ENCODE measurements around the gene ANXA5.

Gene ANXA5

DNA sequence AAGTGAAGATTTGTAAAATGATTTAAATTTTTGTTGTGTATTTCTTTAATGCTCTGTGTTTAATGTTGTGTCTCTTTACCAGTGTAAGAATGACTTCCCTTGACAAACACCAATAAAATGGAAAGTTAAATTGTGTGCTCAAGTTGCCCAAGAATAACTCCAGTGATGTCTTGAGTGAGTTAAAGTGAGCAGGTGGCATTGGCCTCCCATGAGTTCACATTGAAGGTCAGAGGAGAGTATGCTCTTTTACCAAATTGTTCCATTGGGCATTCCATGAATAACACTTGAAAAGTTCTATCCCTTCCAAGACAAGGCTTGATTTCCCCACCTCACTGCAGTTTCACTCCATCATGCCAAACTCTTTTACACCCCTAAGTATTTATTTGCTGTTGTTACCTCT, 4.5 kb downstream of the ANXA5 start:
- peaks cover 57% of the 10 kb centered on the region for H3K36me3 ChIP-seq (ENCODE audit: insufficient read depth, insufficient read length, low read length)
- H3K4me1 ChIP-seq (ENCODE audit: insufficient read depth, insufficient read length) = no peaks in the 10 kb centered on the region
- H3K9me3 ChIP-seq (ENCODE audit: insufficient read depth, low read length) = no peaks in the 10 kb centered on the region
- no peak for DNase-seq (ENCODE audit: low read depth, low spot score)
- H3K4me3 ChIP-seq (ENCODE audit: insufficient read length, low read depth) = no peak overlapping the region
- TF ChIP-seq ZNF274 (IDR thresholded peaks at IDR 0.05; ENCODE audit: low read depth, low read length) (no peak), SUZ12 (IDR thresholded peaks at IDR 0.05; ENCODE audit: extremely low read depth, insufficient read depth, insufficient read length) (no peak), YY1 (IDR thresholded peaks at IDR 0.05; ENCODE audit: insufficient read depth, insufficient read length) (no peak)
- H3K9ac ChIP-seq (ENCODE audit: insufficient read length, low read depth) = no peak overlapping the region
- H3K27me3 ChIP-seq (ENCODE audit: insufficient read depth, insufficient read length) = no peaks in the 10 kb centered on the region

DNA sequence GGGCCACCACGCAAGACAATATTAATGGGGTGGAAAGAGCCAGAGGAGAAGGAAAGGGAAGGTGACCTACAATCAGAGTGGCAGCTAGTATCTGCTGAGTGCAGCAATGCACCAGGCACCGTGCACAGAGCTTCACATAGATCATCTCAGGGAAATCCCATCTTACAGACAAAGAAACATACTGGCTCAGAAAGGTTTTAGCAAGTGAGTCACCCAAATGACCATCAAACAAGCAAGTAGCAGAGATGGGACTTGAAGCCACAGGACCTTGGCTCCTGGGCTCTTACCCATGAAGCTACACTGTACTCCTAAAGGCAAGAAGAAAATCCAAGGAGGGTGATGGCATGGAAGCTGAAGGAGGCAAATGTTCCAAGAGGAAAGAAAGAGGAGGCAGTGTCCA, 6.8 kb downstream of the ANXA5 start:
- no peaks in the 10 kb centered on the region for H3K4me1 ChIP-seq (ENCODE audit: insufficient read depth, insufficient read length)
- TF ChIP-seq SUZ12 (IDR thresholded peaks at IDR 0.05; ENCODE audit: extremely low read depth, insufficient read depth, insufficient read length) (no peak), ZNF274 (IDR thresholded peaks at IDR 0.05; ENCODE audit: low read depth, low read length) (no peak), YY1 (IDR thresholded peaks at IDR 0.05; ENCODE audit: insufficient read depth, insufficient read length) (no peak)
- H3K9me3 ChIP-seq (ENCODE audit: insufficient read depth, low read length) = no peaks in the 10 kb centered on the region
- DNase-seq (ENCODE audit: low read depth, low spot score) = no peak
- peaks cover 71% of the 10 kb centered on the region for H3K36me3 ChIP-seq (ENCODE audit: insufficient read depth, insufficient read length, low read length)
- no peak overlapping the region for H3K4me3 ChIP-seq (ENCODE audit: insufficient read length, low read depth)
- no peak overlapping the region for H3K9ac ChIP-seq (ENCODE audit: insufficient read length, low read depth)
- H3K27me3 ChIP-seq (ENCODE audit: insufficient read depth, insufficient read length) = no peaks in the 10 kb centered on the region

DNA sequence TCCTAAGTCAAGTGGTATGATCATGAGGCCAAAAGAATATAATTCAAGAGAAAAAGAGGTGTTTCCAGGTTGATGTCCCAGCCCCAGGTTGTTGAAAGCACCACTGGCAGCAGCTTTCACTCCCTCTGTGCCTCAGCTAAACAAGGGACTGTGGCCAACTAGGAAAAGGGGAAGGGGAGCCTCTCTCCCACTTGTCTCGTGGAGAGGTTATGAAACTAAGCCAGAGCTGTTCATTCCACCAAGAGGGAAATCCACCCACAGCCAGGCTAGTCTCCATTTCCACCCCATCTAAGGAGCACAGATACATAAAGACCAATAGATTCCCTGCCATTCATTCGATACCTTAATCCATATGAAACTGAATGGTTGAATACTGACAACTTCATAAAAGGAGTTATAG, 8.1 kb downstream of the ANXA5 start:
- Histone ChIP-seq H3K9me3 (ENCODE audit: insufficient read depth, low read length) (no peaks in the 10 kb centered on the region), H3K36me3 (ENCODE audit: insufficient read depth, insufficient read length, low read length) (peaks cover 77% of the 10 kb centered on the region), H3K4me1 (ENCODE audit: insufficient read depth, insufficient read length) (no peaks in the 10 kb centered on the region), H3K27me3 (ENCODE audit: insufficient read depth, insufficient read length) (no peaks in the 10 kb centered on the region), H3K9ac (ENCODE audit: insufficient read length, low read depth) (no peak overlapping the region), H3K4me3 (ENCODE audit: insufficient read length, low read depth) (no peak overlapping the region)
- DNase-seq (ENCODE audit: low read depth, low spot score) = no peak
- TF ChIP-seq SUZ12 (IDR thresholded peaks at IDR 0.05; ENCODE audit: extremely low read depth, insufficient read depth, insufficient read length) (no peak), YY1 (IDR thresholded peaks at IDR 0.05; ENCODE audit: insufficient read depth, insufficient read length) (no peak), ZNF274 (IDR thresholded peaks at IDR 0.05; ENCODE audit: low read depth, low read length) (no peak)

DNA sequence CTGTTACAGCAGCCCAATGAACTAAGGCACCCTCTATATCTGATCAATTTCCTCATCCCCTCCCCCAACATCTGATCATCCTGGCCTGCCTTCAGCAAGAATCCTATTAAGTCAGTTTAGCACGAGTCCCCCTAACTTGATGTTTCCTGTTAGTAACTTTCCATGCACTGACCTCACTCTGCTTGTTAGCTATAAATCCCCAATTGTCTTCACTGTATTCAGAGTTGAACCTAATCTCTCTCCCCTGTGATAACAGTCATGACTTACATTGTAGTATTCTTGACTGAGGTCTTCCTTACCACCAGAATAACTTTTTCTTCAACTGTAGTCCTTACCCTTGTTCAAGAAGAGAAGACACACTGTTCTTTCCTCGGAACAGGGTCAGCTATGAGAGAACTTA, 8.5 kb downstream of the ANXA5 start:
- no peak for TF ChIP-seq ZNF274 (IDR thresholded peaks at IDR 0.05; ENCODE audit: low read depth, low read length)
- TF ChIP-seq SUZ12 (IDR thresholded peaks at IDR 0.05; ENCODE audit: extremely low read depth, insufficient read depth, insufficient read length) = no peak
- no peak for TF ChIP-seq YY1 (IDR thresholded peaks at IDR 0.05; ENCODE audit: insufficient read depth, insufficient read length)
- no peak overlapping the region for H3K4me3 ChIP-seq (ENCODE audit: insufficient read length, low read depth)
- H3K4me1 ChIP-seq (ENCODE audit: insufficient read depth, insufficient read length) = no peaks in the 10 kb centered on the region
- no peak for DNase-seq (ENCODE audit: low read depth, low spot score)
- H3K9me3 ChIP-seq (ENCODE audit: insufficient read depth, low read length) = no peaks in the 10 kb centered on the region
- H3K9ac ChIP-seq (ENCODE audit: insufficient read length, low read depth) = no peak overlapping the region
- H3K36me3 ChIP-seq (ENCODE audit: insufficient read depth, insufficient read length, low read length) = peaks cover 76% of the 10 kb centered on the region
- H3K27me3 ChIP-seq (ENCODE audit: insufficient read depth, insufficient read length) = no peaks in the 10 kb centered on the region

DNA sequence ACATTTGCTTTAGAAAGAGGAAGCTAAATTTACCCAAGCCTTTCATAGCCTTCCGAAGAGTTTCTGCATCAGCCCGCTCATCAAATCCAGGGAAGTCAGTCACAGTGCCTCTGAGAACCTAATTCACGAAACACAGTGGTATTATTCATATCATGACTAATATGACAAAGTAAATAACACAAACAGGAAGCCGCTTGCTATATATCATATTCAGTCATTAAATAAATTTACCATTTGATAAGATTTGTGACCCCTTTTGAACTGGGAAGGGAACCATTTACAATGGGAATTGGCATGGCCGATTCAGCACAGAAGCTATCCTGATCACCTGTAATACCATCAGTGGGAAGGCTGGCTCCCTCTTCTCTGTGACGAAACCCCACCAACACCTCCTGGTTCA, 10.5 kb downstream of the ANXA5 start:
- no peak overlapping the region for H3K4me3 ChIP-seq (ENCODE audit: insufficient read length, low read depth)
- H3K36me3 ChIP-seq (ENCODE audit: insufficient read depth, insufficient read length, low read length) = peaks cover 79% of the 10 kb centered on the region
- TF ChIP-seq YY1 (IDR thresholded peaks at IDR 0.05; ENCODE audit: insufficient read depth, insufficient read length) (no peak), SUZ12 (IDR thresholded peaks at IDR 0.05; ENCODE audit: extremely low read depth, insufficient read depth, insufficient read length) (no peak)
- no peaks in the 10 kb centered on the region for H3K4me1 ChIP-seq (ENCODE audit: insufficient read depth, insufficient read length)
- no peaks in the 10 kb centered on the region for H3K27me3 ChIP-seq (ENCODE audit: insufficient read depth, insufficient read length)
- H3K9ac ChIP-seq (ENCODE audit: insufficient read length, low read depth) = no peak overlapping the region
- DNase-seq (ENCODE audit: low read depth, low spot score) = no peak
- H3K9me3 ChIP-seq (ENCODE audit: insufficient read depth, low read length) = no peaks in the 10 kb centered on the region

DNA sequence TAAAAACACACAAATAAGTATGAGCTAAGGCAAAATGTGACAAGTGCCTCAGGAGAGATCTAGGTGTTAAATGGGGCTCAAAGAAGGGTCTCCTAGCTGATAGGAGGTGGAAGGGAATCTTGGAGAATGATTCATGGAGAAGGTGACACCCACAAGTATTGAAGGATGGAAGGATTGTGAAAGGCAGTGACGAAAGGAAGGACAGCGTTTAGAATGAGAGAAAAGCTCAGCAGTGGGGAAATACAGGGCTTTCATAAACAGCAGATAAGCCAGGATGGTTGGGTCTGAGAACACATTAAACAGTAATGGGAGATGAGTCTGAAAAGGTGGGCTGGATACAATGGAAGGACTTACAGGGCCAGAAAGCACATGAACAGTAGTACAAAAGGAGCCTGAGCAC, 11.5 kb downstream of the ANXA5 start:
- H3K4me3 ChIP-seq (ENCODE audit: insufficient read length, low read depth) = no peak overlapping the region
- no peaks in the 10 kb centered on the region for H3K27me3 ChIP-seq (ENCODE audit: insufficient read depth, insufficient read length)
- TF ChIP-seq SUZ12 (IDR thresholded peaks at IDR 0.05; ENCODE audit: extremely low read depth, insufficient read depth, insufficient read length) (no peak), YY1 (IDR thresholded peaks at IDR 0.05; ENCODE audit: insufficient read depth, insufficient read length) (no peak)
- no peak overlapping the region for H3K9ac ChIP-seq (ENCODE audit: insufficient read length, low read depth)
- DNase-seq (ENCODE audit: low read depth, low spot score) = no peak
- H3K4me1 ChIP-seq (ENCODE audit: insufficient read depth, insufficient read length) = no peaks in the 10 kb centered on the region
- peaks cover 89% of the 10 kb centered on the region for H3K36me3 ChIP-seq (ENCODE audit: insufficient read depth, insufficient read length, low read length)
- no peaks in the 10 kb centered on the region for H3K9me3 ChIP-seq (ENCODE audit: insufficient read depth, low read length)

DNA sequence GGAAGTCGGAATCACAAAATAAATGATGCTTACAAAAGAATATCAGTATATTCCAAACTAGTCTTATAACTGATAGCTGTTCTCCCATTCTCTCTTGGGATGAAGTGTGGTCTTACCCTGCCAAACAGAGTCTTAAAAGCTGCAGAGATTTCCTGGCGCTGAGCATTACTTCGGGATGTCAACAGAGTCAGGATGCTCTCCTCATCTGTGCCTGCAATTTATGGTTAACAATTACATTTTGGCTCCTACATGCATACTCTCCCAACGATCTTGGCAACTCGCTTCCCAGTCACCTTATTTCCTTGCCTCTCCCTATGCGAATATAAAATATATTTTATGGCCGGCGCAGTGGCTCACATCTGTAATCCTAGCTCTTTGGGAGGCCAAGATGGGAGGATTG, 12.2 kb downstream of the ANXA5 start:
- TF ChIP-seq ZNF274 (IDR thresholded peaks at IDR 0.05; ENCODE audit: low read depth, low read length) = no peak
- no peak for TF ChIP-seq SUZ12 (IDR thresholded peaks at IDR 0.05; ENCODE audit: extremely low read depth, insufficient read depth, insufficient read length)
- no peak for TF ChIP-seq YY1 (IDR thresholded peaks at IDR 0.05; ENCODE audit: insufficient read depth, insufficient read length)
- H3K4me1 ChIP-seq (ENCODE audit: insufficient read depth, insufficient read length) = no peaks in the 10 kb centered on the region
- H3K9me3 ChIP-seq (ENCODE audit: insufficient read depth, low read length) = no peaks in the 10 kb centered on the region
- no peaks in the 10 kb centered on the region for H3K27me3 ChIP-seq (ENCODE audit: insufficient read depth, insufficient read length)
- no peak overlapping the region for H3K4me3 ChIP-seq (ENCODE audit: insufficient read length, low read depth)
- H3K36me3 ChIP-seq (ENCODE audit: insufficient read depth, insufficient read length, low read length) = peaks cover 88% of the 10 kb centered on the region
- no peak for DNase-seq (ENCODE audit: low read depth, low spot score)
- no peak overlapping the region for H3K9ac ChIP-seq (ENCODE audit: insufficient read length, low read depth)

DNA sequence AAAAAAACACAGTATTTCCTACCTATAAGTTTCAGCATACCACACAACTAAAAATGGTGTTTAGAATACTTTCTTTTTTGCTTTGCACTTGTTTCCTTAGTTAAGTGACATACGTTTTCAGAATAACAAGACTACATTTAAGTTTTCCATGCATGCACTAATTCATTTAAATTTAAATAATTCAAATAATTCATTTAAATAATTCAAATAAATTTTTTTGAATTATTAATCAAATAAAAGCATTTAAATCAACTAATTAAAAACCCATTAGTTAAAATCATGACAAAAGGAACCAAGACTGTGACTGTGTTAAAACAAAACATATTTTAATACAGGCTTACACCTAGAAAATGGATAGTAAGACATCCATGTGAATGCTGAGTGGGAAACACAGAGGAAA, 12.8 kb downstream of the ANXA5 start:
- no peaks in the 10 kb centered on the region for H3K9me3 ChIP-seq (ENCODE audit: insufficient read depth, low read length)
- no peak overlapping the region for H3K4me3 ChIP-seq (ENCODE audit: insufficient read length, low read depth)
- H3K4me1 ChIP-seq (ENCODE audit: insufficient read depth, insufficient read length) = no peaks in the 10 kb centered on the region
- no peak overlapping the region for H3K9ac ChIP-seq (ENCODE audit: insufficient read length, low read depth)
- H3K36me3 ChIP-seq (ENCODE audit: insufficient read depth, insufficient read length, low read length) = peaks cover 87% of the 10 kb centered on the region
- no peaks in the 10 kb centered on the region for H3K27me3 ChIP-seq (ENCODE audit: insufficient read depth, insufficient read length)
- DNase-seq (ENCODE audit: low read depth, low spot score) = no peak
- TF ChIP-seq SUZ12 (IDR thresholded peaks at IDR 0.05; ENCODE audit: extremely low read depth, insufficient read depth, insufficient read length) (no peak), ZNF274 (IDR thresholded peaks at IDR 0.05; ENCODE audit: low read depth, low read length) (no peak), YY1 (IDR thresholded peaks at IDR 0.05; ENCODE audit: insufficient read depth, insufficient read length) (no peak)
